Nephron progenitor cell (in vitro differentiated cells): ENCODE measurements around the gene IL9.

Source experiments
- DNase-seq: peaks from one replicate; pipeline ENCODE4 v3.0.0; 2021
- H3K27ac Mint-ChIP-seq: 2 replicates; pipeline ENCODE4 v1.8.0; 2021; ENCODE audit warnings: mild to moderate bottlenecking, moderate library complexity, mixed read lengths
- H3K27me3 Mint-ChIP-seq: 2 replicates; pipeline ENCODE4 v1.8.0; 2021; ENCODE audit warnings: mild to moderate bottlenecking, low read depth, mixed read lengths; ENCODE audit not compliant: poor library complexity
- H3K36me3 Mint-ChIP-seq: 2 replicates; pipeline ENCODE4 v1.8.0; 2021; ENCODE audit warnings: low read depth, mixed read lengths
- H3K4me1 Mint-ChIP-seq: 2 replicates; pipeline ENCODE4 v1.8.0; 2021; ENCODE audit warnings: mixed read lengths
- H3K4me3 Mint-ChIP-seq: 2 replicates; pipeline ENCODE4 v1.8.0; 2021; ENCODE audit warnings: mild to moderate bottlenecking, moderate library complexity, mixed read lengths
- H3K9me3 Mint-ChIP-seq: 2 replicates; pipeline ENCODE4 v1.8.0; 2021; ENCODE audit warnings: mild to moderate bottlenecking, moderate library complexity, mixed read lengths
- CTCF ChIP-seq: fragments of 200-600 bp; sonication (generic); IDR thresholded peaks from 2 replicates; pipeline ENCODE4 v1.5.0; 2021; ENCODE audit warnings: antibody characterized with exemption

The IL9 gene

GRCh38 chr5:135895474-135896006, at the start of gene IL9:
IL9 (minus strand) TSS chr5:135895841; CDS start chr5:135895816, 25 bp downstream.
- TF ChIP-seq CTCF: no peak
- Mint-ChIP-seq H3K4me1 (no peaks in the 10 kb centered on the region), H3K27ac (no peak within 1 kb of the TSS), H3K4me3 (no peak within 1 kb of the TSS), H3K27me3 (peaks cover 34% of the 10 kb centered on the region), H3K9me3 (no peaks in the 10 kb centered on the region), H3K36me3 (no peaks in the 10 kb centered on the region)
- DNase-seq: no peak

- no peak overlapping the region for H3K27ac Mint-ChIP-seq
- TF ChIP-seq CTCF: peak; percentile 87
- peak; percentile 50 for DNase-seq
- H3K4me1 Mint-ChIP-seq: no peaks in the 10 kb centered on the region
- H3K4me3 Mint-ChIP-seq: no peak overlapping the region
- H3K9me3 Mint-ChIP-seq: no peaks in the 10 kb centered on the region
- no peaks in the 10 kb centered on the region for H3K36me3 Mint-ChIP-seq
- peaks cover 4% of the 10 kb centered on the region for H3K27me3 Mint-ChIP-seq
These were observed 49.4 kb upstream of the IL9 start for GRCh38 chr5:135944967-135945560.

GRCh38 chr5:135944564-135944963, 48.9 kb upstream of the IL9 start:
- TF ChIP-seq CTCF: no peak
- Mint-ChIP-seq H3K36me3 (no peaks in the 10 kb centered on the region), H3K9me3 (no peaks in the 10 kb centered on the region), H3K27me3 (peaks cover 4% of the 10 kb centered on the region), H3K4me1 (no peaks in the 10 kb centered on the region), H3K27ac (no peak overlapping the region), H3K4me3 (no peak overlapping the region)
- DNase-seq: no peak

GRCh38 chr5:135942202-135942771, 46.6 kb upstream of the IL9 start:
- H3K4me1 Mint-ChIP-seq: no peaks in the 10 kb centered on the region
- peaks cover 6% of the 10 kb centered on the region for H3K27me3 Mint-ChIP-seq
- no peak for TF ChIP-seq CTCF
- no peaks in the 10 kb centered on the region for H3K9me3 Mint-ChIP-seq
- no peak overlapping the region for H3K4me3 Mint-ChIP-seq
- H3K36me3 Mint-ChIP-seq: no peaks in the 10 kb centered on the region
- no peak for DNase-seq
- no peak overlapping the region for H3K27ac Mint-ChIP-seq

- Mint-ChIP-seq H3K27me3 (peaks cover 6% of the 10 kb centered on the region), H3K4me3 (no peak overlapping the region), H3K9me3 (no peaks in the 10 kb centered on the region), H3K27ac (no peak overlapping the region), H3K36me3 (no peaks in the 10 kb centered on the region), H3K4me1 (no peaks in the 10 kb centered on the region)
- no peak for DNase-seq
- TF ChIP-seq CTCF: no peak
These were observed 46.1 kb upstream of the IL9 start for GRCh38 chr5:135941711-135942110.
